GM13977 (cell line): ENCODE results near the gene CIITA.

Experiments used
- DNase-seq: peaks from one replicate; pipeline ENCODE4 v3.0.0; 2012; ENCODE audit warnings: low spot score
- CTCF ChIP-seq: IDR thresholded peaks from 2 replicates; pipeline ENCODE4 v1.5.1; 2012; ENCODE audit warnings: mild to moderate bottlenecking, control low read depth; ENCODE audit not compliant: insufficient read depth; ENCODE audit errors: extremely low read depth, missing control alignments
- in situ Hi-C: fragments of 300-500 bp; cut with MboI; formaldehyde crosslinking; loops from one replicate; pipeline ENCODE4 v1.12.0; 2022; ENCODE audit warnings: low sequenced_read_pairs, low pct_unique_long_range_greater_than_20kb, mixed read lengths, inconsistent platforms; ENCODE audit not compliant: unreplicated experiment

Gene CIITA

DNA sequence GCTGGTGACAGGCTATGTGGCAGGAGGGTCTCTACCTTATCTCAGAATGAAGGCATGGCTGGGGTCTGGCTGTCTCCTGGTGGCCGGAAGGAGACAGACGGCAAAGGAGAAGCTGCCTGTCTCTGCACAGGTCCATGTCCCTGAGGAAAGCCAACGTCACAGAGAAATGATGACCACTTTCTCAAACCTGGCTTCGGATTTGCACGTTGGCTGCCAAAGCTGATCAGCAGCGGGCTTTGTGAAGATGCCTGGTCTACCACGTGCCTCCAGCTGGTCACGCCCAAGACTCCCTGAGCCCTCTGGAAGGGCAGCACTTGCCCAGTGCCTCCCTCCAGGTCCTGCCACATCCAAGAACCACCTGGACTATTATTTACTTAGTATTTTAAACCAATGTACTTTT is 56.9 kb downstream of the CIITA start:
- in situ Hi-C loops, result no loop called here

DNA sequence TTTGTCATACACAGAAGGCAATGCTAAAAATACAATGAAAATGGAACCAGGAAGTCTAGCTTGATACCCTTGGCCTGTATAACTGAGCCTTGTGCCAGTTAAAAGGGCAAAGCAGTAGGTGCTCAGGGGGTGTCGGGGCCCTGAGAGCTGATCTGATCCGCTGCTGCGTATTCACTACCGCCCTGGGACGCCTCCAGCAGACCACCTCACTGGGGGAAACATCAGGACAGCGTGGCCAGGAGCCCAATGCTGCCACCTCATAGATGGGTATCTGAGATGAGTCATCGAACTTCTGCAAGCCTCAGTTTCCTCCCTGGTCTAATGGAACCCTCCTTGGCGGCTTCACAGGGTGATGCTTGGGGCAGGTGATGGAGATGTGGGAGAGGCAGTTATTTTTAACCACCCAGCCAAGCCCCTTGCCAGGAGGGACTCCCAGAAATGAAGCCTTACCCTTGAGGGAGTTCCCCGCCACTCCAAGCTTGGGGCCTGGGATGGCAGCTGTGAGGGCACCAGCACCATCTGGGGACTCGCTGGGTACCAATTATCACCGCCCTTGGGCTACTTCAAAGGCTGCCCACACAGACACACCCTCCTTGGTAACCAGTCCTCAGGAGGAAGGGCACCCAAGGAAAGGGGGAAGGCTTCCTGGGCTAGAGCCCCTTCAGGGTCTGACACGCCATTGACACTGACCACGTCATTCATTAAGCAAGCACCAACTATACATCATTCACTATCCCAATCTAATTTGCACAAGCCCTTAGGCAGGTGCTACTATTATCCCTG is 57.5 kb downstream of the CIITA start:
- DNase-seq, result no peak
- no peak for TF ChIP-seq CTCF
- in situ Hi-C loops, result no loop called here

More for the DNA sequence above, 56.9 kb downstream of the CIITA start:
- no peak for DNase-seq
- no peak for TF ChIP-seq CTCF

GRCh38 chr16:10935226-10935915 is 58.4 kb downstream of the CIITA start:
- no peak for TF ChIP-seq CTCF
- in situ Hi-C loops, result no loop called here
- DNase-seq, result no peak

DNA sequence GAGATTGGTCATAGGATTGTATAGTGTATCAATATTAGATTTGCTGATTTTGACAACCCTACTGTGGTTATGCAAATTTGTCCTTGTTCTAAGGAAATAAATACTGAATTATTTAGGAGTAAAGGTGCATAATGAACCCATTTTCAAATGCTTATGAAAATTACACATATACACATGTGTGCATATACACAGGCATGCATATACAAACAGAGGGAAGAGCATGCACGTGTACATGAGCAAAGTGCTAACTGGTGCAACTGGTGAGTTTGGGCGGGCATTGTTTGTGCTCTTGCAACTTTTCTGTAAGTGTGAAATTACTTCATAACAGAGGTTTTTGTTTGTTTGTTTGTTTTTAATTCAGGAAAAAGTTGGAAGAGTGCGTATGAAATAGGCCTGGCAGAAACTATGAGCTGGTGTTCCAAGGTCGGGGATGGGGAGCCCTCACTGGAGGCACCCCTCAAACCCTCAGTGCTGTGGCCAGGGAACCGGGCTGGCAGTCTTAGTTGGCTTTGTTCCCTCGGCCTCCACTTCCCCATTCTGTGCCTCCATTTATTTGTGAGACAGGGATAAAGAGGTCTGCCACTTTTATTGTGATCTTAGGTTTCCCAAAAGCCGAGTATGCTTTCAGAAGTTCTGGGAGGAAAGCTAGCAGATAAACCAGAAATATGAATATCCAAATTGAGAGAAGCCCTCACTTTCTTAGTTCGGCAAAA is 59.4 kb downstream of the CIITA start:
- in situ Hi-C loops, result no loop called here
- TF ChIP-seq CTCF, result no peak
- DNase-seq, result no peak

GRCh38 chr16:10937068-10937859 is 60.3 kb downstream of the CIITA start:
- TF ChIP-seq CTCF, result no peak
- no peak for DNase-seq
- in situ Hi-C loops, result no loop called here

DNA sequence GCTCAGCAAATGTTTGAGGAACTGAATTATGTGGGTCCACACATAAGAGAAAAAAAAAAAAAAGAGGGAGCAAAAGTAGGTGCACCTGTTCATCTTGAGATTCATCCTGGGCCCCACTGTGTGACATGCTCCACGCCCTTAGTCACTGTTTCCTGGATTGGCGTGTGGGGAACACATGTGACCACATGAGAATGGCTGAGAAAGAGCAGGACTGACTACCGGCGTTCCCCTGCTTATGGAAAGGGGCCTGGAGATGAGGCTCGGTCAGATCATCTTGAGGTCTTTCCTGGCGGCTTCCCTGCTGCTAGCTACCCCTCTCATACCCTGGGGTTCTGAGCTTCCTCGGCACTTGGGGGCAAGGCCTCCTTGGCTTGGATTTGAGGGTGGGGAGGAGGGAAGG is 61.3 kb downstream of the CIITA start:
- no peak for DNase-seq
- no peak for TF ChIP-seq CTCF
- in situ Hi-C loops, result no loop called here
